HCT116 (cell line): ENCODE results near the gene NDOR1. TPM values are rescaled to one million over a fixed set of nuclear protein-coding genes. Genes with fewer than 3 reads are reported as not detected.

Experiments
- ATAC-seq: fragments of 200-7000 bp; cut with Tn5 transposase; 2 replicates; pipeline ENCODE4 v1.9.1; 2020; ENCODE audit warnings: mild to moderate bottlenecking, moderate library complexity
- BruUV-seq: library from RNA; stranded (reverse); fragments of 400-500 nt; replicated peaks from 2 replicates; lab custom pipeline; 2021; lab: Mats Ljungman, UMichigan
- CTCF ChIA-PET: fragments of 300-600 bp; sonication (Branson Sonifier 250); formaldehyde crosslinking; loops from one replicate; lab custom pipeline; 2021; ENCODE audit warnings: antibody characterized with exemption; lab: Charles Lee
- POLR2A ChIA-PET: fragments of 300-600, 350-600 bp; sonication (Branson Sonifier 250); formaldehyde crosslinking; loops from one replicate; lab custom pipeline; 2021; ENCODE audit warnings: antibody characterized with exemption; lab: Charles Lee
- RAD21 ChIA-PET, 2 experiments: fragments of 300-600 bp; sonication (Branson Sonifier 250); formaldehyde crosslinking; loops; one replicate each; lab custom pipeline; 2023; ENCODE audit warnings: low total read pairs in 2 of 2; ENCODE audit not compliant: uncharacterized antibody in 2 of 2, unreplicated experiment in 2 of 2, low non-redundant PET in 1 of 2; lab: Charles Lee
- DNase-seq: peaks from one replicate; pipeline ENCODE4 v3.0.0-alpha.2; 2010; ENCODE audit warnings: low read depth, low spot score
- H2AFZ ChIP-seq: fragments of 200-600 bp; shearing (Covaris generic), sonication (generic); 2 replicates; pipeline ENCODE4 v1.6.1; 2017; ENCODE audit warnings: low read depth, mixed run types, mixed read lengths, antibody characterized with exemption, low read length; ENCODE audit not compliant: poor library complexity, severe bottlenecking
- H3K27ac ChIP-seq: 2 replicates; pipeline ENCODE4 v1.5.1; 2012; ENCODE audit warnings: low read depth, low read length
- H3K27me3 ChIP-seq: fragments of 200-600 bp; sonication (generic); 2 replicates; pipeline ENCODE4 v1.6.1; 2016; ENCODE audit warnings: mixed run types, low read length, mixed read lengths; ENCODE audit not compliant: insufficient read depth
- H3K36me3 ChIP-seq, 2 experiments: fragments of 200-500 bp in 1 of 2; fragments of 200-600 bp in 1 of 2; sonication (Bioruptor generic) in 1 of 2; sonication (generic) in 1 of 2; 2 replicates each; pipeline versions ENCODE4 v1.5.1 to v1.6.1; 2014 to 2016; ENCODE audit warnings: low read length in 2 of 2, inconsistent platforms in 1 of 2, mixed read lengths in 1 of 2, mixed run types in 1 of 2; ENCODE audit not compliant: insufficient read depth in 2 of 2, control insufficient read depth in 1 of 2
- H3K4me1 ChIP-seq, 2 experiments: fragments of 200-600 bp in 1 of 2; sonication (generic) in 1 of 2; 2 replicates each; pipeline versions ENCODE4 v1.5.1 to v1.6.1; 2012 to 2017; ENCODE audit warnings: low read length in 2 of 2, inconsistent platforms in 1 of 2, mild to moderate bottlenecking in 1 of 2, mixed read lengths in 1 of 2, mixed run types in 1 of 2, moderate library complexity in 1 of 2; ENCODE audit not compliant: insufficient read depth in 2 of 2, control insufficient read depth in 1 of 2
- H3K4me2 ChIP-seq: fragments of 200-600 bp; sonication (generic); 2 replicates; pipeline ENCODE4 v1.6.1; 2017; ENCODE audit warnings: mixed run types, low read length, mixed read lengths
- H3K4me3 ChIP-seq, 2 experiments: fragments of 200-600 bp in 1 of 2; sonication (generic) in 1 of 2; replicated peaks in 1 of 2; 2 replicates each; pipeline ENCODE4 v1.5.1; 2011 to 2016; ENCODE audit warnings: low read length in 2 of 2, control low read depth in 1 of 2, low read depth in 1 of 2, mild to moderate bottlenecking in 1 of 2, mixed read lengths in 1 of 2, mixed run types in 1 of 2
- H3K79me2 ChIP-seq: fragments of 200-600 bp; sonication (generic); 2 replicates; pipeline ENCODE4 v1.6.1; 2017; ENCODE audit warnings: mild to moderate bottlenecking, mixed run types, low read length, moderate library complexity, mixed read lengths; ENCODE audit not compliant: insufficient read depth
- H3K9ac ChIP-seq: fragments of 200-600 bp; sonication (generic); 2 replicates; pipeline ENCODE4 v1.6.1; 2016; ENCODE audit warnings: low read length, mixed read lengths
- H3K9me2 ChIP-seq: fragments of 200-600 bp; sonication (generic), shearing (Covaris generic); 2 replicates; pipeline ENCODE4 v1.6.1; 2017; ENCODE audit warnings: mixed run types, mild to moderate bottlenecking, moderate library complexity; ENCODE audit not compliant: insufficient read depth
- H3K9me3 ChIP-seq, 2 experiments: fragments of 200-500 bp in 1 of 2; fragments of 200-600 bp in 1 of 2; sonication (Bioruptor generic) in 1 of 2; sonication (generic) in 1 of 2; 2 replicates each; pipeline ENCODE4 v1.6.1; 2014 to 2017; ENCODE audit warnings: low read length in 2 of 2, mixed read lengths in 2 of 2, inconsistent platforms in 1 of 2, low read depth in 1 of 2, mild to moderate bottlenecking in 1 of 2, mixed run types in 1 of 2, moderate library complexity in 1 of 2; ENCODE audit not compliant: control insufficient read depth in 1 of 2, insufficient read depth in 1 of 2
- H4K20me1 ChIP-seq: fragments of 200-600 bp; sonication (generic), shearing (Covaris generic); 2 replicates; pipeline ENCODE4 v1.6.1; 2017; ENCODE audit warnings: mixed run types, mild to moderate bottlenecking, moderate library complexity; ENCODE audit not compliant: insufficient read depth
- ATF3 ChIP-seq: IDR thresholded peaks from 2 replicates; pipeline ENCODE4 v1.6.1; 2012
- CBX3 ChIP-seq: IDR thresholded peaks from 2 replicates; pipeline ENCODE4 v1.6.1; 2012; ENCODE audit warnings: low read depth
- EZH2phosphoT487 ChIP-seq: fragments of 200-600 bp; IDR thresholded peaks from 2 replicates; pipeline ENCODE4 v1.6.1; 2018; ENCODE audit warnings: antibody characterized with exemption, borderline replicate concordance
- POLR2AphosphoS5 ChIP-seq: IDR thresholded peaks from 2 replicates; pipeline ENCODE4 v1.6.1; 2011; ENCODE audit warnings: mild to moderate bottlenecking, low read depth, low read length, moderate library complexity
- SIN3A ChIP-seq: IDR thresholded peaks from 2 replicates; pipeline ENCODE4 v1.6.1; 2012; ENCODE audit warnings: low read depth
- ZBTB33 ChIP-seq: IDR thresholded peaks from 2 replicates; pipeline ENCODE4 v1.6.1; 2011; ENCODE audit warnings: mild to moderate bottlenecking, low read length, moderate library complexity; ENCODE audit not compliant: insufficient replicate concordance; ENCODE audit errors: extremely low read depth
- intact Hi-C: fragments of 100-400 bp; cut with micrococcal nuclease; formaldehyde crosslinking; loops from 2 replicates; pipeline ENCODE4 v1.10.0; 2022
- total RNA-seq: library from RNA; stranded (reverse); gene quantifications from one replicate; pipeline ENCODE4 v1.2.1, GENCODE V29; 2021; ENCODE audit not compliant: unreplicated experiment
- TF ChIP-seq, protein P1 (sequence below), 3 experiments: fragments of 200-600 bp in 1 of 3; sonication (generic) in 1 of 3; IDR thresholded peaks in 2 of 3; conservative IDR thresholded peaks in 1 of 3; 2 replicates each; pipeline ENCODE4 v1.5.1; 2012 to 2017; ENCODE audit warnings: low read depth in 2 of 3, low read length in 2 of 3, antibody characterized with exemption in 1 of 3, borderline replicate concordance in 1 of 3, control low read depth in 1 of 3, mild to moderate bottlenecking in 1 of 3, mixed read lengths in 1 of 3, mixed run types in 1 of 3, moderate library complexity in 1 of 3; ENCODE audit not compliant: insufficient read depth in 1 of 3
- TF ChIP-seq, protein P2 (sequence below): IDR thresholded peaks from 2 replicates; pipeline ENCODE4 v1.6.1; 2012

NDOR1 gene
- total RNA-seq, 1 experiment from 2014 or later: 28.4 TPM

DNA sequence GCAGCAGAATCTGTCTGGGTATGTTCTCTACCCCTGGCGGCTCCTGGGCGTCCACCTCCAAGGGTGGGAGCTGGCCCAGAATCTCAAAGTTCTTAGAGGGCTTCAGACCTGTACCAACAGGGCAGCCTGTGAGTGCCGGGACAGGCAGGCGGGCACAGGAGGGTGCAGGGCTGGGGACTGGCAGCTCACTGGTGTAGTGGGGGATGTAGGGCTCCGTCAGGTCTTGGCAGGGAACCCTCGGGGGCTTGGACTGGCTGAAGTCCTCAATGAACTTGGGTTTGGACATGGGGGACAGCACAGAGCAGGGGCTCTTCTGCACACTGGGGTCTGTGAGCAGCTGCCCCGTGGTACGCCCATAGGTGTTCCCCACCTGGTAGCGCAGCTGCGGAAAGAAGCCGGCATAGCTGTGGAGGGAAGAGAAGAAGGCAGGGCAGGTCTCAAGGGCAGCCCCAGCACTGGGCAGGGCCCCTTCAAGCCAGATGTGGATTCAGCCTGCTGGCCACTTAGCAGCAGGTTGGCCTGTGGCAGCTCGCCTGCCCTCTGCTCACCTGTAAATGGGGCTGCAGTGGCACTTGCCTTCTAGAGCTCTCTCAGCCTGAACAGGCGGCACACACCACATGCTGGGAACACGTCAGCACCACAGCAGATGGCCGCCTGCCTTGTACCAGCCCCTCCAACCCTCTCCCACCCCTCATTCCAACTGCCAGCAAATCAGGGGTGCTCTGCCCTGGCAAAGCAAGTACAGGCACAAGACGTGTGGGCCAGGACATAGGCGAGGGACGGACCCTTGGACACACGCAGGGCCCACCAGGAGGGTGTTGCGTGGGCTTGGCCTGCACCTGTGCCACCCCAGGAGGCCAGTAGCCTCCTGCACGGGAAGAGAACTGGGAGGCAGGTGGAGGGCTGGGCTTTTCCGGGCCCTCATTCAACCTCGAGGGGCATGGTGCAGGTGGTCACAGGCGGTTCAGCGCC lies 40.2 kb downstream of the NDOR1 start:
- Histone ChIP-seq H3K9me2 (no peaks in the 10 kb centered on the region), H3K4me1 (peaks cover 8 to 22% of the 10 kb centered on the region in 2 experiments), H3K27me3 (no peaks in the 10 kb centered on the region), H3K4me2 (no peak overlapping the region), H3K79me2 (peaks cover 25% of the 10 kb centered on the region), H2AFZ (no peak overlapping the region), H3K4me3 (no peak overlapping the region), H3K9ac (no peak overlapping the region), H3K27ac (no peak overlapping the region), H3K9me3 (no peaks in the 10 kb centered on the region), H4K20me1 (peaks cover 21% of the 10 kb centered on the region; the same call in 1 of the 2 replicates), H3K36me3 (peaks cover 11 to 21% of the 10 kb centered on the region in 2 experiments)
- no peak for ATAC-seq
- intact Hi-C loops: no loop called here
- POLR2A ChIA-PET: interaction anchor here (1.4 to 1.7 kb wide), 2 partner anchors 32 to 57 kb away, joined by 3 to 4 read pairs; partner anchors contain the start of genes SSNA1 and TOR4A
- RAD21 ChIA-PET: no interaction called here
- TF ChIP-seq, protein P1, sequence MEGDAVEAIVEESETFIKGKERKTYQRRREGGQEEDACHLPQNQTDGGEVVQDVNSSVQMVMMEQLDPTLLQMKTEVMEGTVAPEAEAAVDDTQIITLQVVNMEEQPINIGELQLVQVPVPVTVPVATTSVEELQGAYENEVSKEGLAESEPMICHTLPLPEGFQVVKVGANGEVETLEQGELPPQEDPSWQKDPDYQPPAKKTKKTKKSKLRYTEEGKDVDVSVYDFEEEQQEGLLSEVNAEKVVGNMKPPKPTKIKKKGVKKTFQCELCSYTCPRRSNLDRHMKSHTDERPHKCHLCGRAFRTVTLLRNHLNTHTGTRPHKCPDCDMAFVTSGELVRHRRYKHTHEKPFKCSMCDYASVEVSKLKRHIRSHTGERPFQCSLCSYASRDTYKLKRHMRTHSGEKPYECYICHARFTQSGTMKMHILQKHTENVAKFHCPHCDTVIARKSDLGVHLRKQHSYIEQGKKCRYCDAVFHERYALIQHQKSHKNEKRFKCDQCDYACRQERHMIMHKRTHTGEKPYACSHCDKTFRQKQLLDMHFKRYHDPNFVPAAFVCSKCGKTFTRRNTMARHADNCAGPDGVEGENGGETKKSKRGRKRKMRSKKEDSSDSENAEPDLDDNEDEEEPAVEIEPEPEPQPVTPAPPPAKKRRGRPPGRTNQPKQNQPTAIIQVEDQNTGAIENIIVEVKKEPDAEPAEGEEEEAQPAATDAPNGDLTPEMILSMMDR (IDR thresholded peaks at IDR 0.05 in 2 of 3, conservative IDR thresholded peaks at IDR 0.05 in 1 of 3; ENCODE audit: borderline replicate concordance in 1 of 3, insufficient read depth in 1 of 3, low read depth in 2 of 3, low read length in 2 of 3): no peak
- no peak for TF ChIP-seq ZBTB33
- no peak for TF ChIP-seq ATF3
- TF ChIP-seq EZH2phosphoT487: no peak
- TF ChIP-seq SIN3A: no peak
- TF ChIP-seq CBX3: no peak
- no peak for TF ChIP-seq POLR2AphosphoS5
- TF ChIP-seq, protein P2, sequence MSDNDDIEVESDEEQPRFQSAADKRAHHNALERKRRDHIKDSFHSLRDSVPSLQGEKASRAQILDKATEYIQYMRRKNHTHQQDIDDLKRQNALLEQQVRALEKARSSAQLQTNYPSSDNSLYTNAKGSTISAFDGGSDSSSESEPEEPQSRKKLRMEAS: no peak
- no peak for DNase-seq
- CTCF ChIA-PET: interaction anchor here (2.4 kb wide), 1 partner anchor 9 kb away, joined by 7 read pairs; no protein-coding TSS in a partner anchor
- no TSS peak for BruUV-seq
